GM12872 (cell line): Measurements from ENCODE around the gene KCNK7.

ENCODE experiments used
- CTCF ChIP-seq: IDR thresholded peaks from 3 replicates; pipeline ENCODE4 v1.5.1; 2011; ENCODE audit warnings: low read depth, mild to moderate bottlenecking, low read length, moderate library complexity; ENCODE audit not compliant: insufficient read depth

KCNK7 gene

GRCh38 chr11:65576232-65576866, 19.3 kb downstream of the KCNK7 start:
- TF ChIP-seq CTCF: no peak

- TF ChIP-seq CTCF: no peak
These were observed 19.9 kb downstream of the KCNK7 start, which contains the start of gene EHBP1L1 for GRCh38 chr11:65575568-65576231. Gene EHBP1L1 (plus strand): TSS chr11:65576053. CDS start chr11:65576303, 250 bp downstream.

- TF ChIP-seq CTCF: no peak
These were observed 20.6 kb downstream of the KCNK7 start for GRCh38 chr11:65574811-65575567.

- TF ChIP-seq CTCF: peak; percentile 74
These were observed 21.3 kb downstream of the KCNK7 start for GRCh38 chr11:65574109-65574810.

GRCh38 chr11:65573391-65574079, 22.1 kb downstream of the KCNK7 start:
- no peak for TF ChIP-seq CTCF

- TF ChIP-seq CTCF: no peak
These were observed 23.1 kb downstream of the KCNK7 start, which contains the start of gene FAM89B for GRCh38 chr11:65572356-65573051. Gene FAM89B (plus strand): TSS chr11:65572538. CDS start chr11:65572670, 132 bp downstream.
